Measurements from ENCODE around the gene FECH. TPM values are rescaled to one million over a fixed set of nuclear protein-coding genes. Genes with fewer than 3 reads are reported as not detected.

The FECH gene
- total and polyA plus RNA-seq, 10 of the 15 experiments (the other 5 are each of a cell fraction or from before 2014, with no cell fraction given): 9.9 to 50.0 (median 30.1) TPM

Other genes with a start within 250 kb of the FECH start
- under 0.01 TPM in 1 of 2 replicates, not detected in the other for gene ST8SIA3, start 234.1 kb downstream of the FECH start, total RNA-seq (2014; rRNA removed)
- gene ST8SIA3, start 234.1 kb downstream of the FECH start, total RNA-seq (2014; rRNA removed; fragmentation: Illumina TruSeq; extraction: Trizol): not detected in 2 replicates
- not detected in 2 replicates for gene ST8SIA3, start 234.1 kb downstream of the FECH start, total RNA-seq (2021)
- gene ST8SIA3, start 234.1 kb downstream of the FECH start, polyA plus RNA-seq (2011; rRNA removed): not detected in 2 replicates
- gene ST8SIA3, start 234.1 kb downstream of the FECH start, polyA plus RNA-seq (2014; fragmentation: Illumina TruSeq; extraction: Trizol): not detected in 2 replicates
- not detected for gene ST8SIA3, start 234.1 kb downstream of the FECH start, polyA plus RNA-seq (2014; fragmentation: Nextera tagmentation; extraction: Ambion mirVana)
- not detected in 2 replicates for gene ST8SIA3, start 234.1 kb downstream of the FECH start, polyA plus RNA-seq (2014; rRNA removed)
- gene ST8SIA3, start 234.1 kb downstream of the FECH start, polyA plus RNA-seq (2016; fragmentation: Nextera tagmentation; extraction: Ambion mirVana): not detected
- not detected in 2 replicates for gene ONECUT2, start 151.3 kb downstream of the FECH start, total RNA-seq (2014; rRNA removed)
- not detected in 2 replicates for gene ONECUT2, start 151.3 kb downstream of the FECH start, total RNA-seq (2014; rRNA removed; fragmentation: Illumina TruSeq; extraction: Trizol)
- gene ONECUT2, start 151.3 kb downstream of the FECH start, total RNA-seq (2021): 0.03 TPM in 2 replicates
- gene ONECUT2, start 151.3 kb downstream of the FECH start, polyA plus RNA-seq (2011; rRNA removed): not detected in 2 replicates
- not detected in 2 replicates for gene ONECUT2, start 151.3 kb downstream of the FECH start, polyA plus RNA-seq (2014; fragmentation: Illumina TruSeq; extraction: Trizol)
- gene ONECUT2, start 151.3 kb downstream of the FECH start, polyA plus RNA-seq (2014; fragmentation: Nextera tagmentation; extraction: Ambion mirVana): not detected
- gene ONECUT2, start 151.3 kb downstream of the FECH start, polyA plus RNA-seq (2014; rRNA removed): not detected in 2 replicates
- gene ONECUT2, start 151.3 kb downstream of the FECH start, polyA plus RNA-seq (2016; fragmentation: Nextera tagmentation; extraction: Ambion mirVana): under 1 TPM in 1 of 2 experiments, not detected in 1; 0.01 TPM
- 66.5 and 77.5 TPM in 2 replicates for gene NARS1, start 35.1 kb upstream of the FECH start, total RNA-seq (2014; rRNA removed)
- gene NARS1, start 35.1 kb upstream of the FECH start, total RNA-seq (2014; rRNA removed; fragmentation: Illumina TruSeq; extraction: Trizol): 137 and 145 TPM in 2 replicates
- gene NARS1, start 35.1 kb upstream of the FECH start, total RNA-seq (2021): 58.0 and 61.0 TPM in 2 replicates
- gene NARS1, start 35.1 kb upstream of the FECH start, polyA plus RNA-seq (2011; rRNA removed): 152 and 175 TPM in 2 replicates
- gene NARS1, start 35.1 kb upstream of the FECH start, polyA plus RNA-seq (2014; fragmentation: Illumina TruSeq; extraction: Trizol): 142 and 198 TPM in 2 replicates
- gene NARS1, start 35.1 kb upstream of the FECH start, polyA plus RNA-seq (2014; fragmentation: Nextera tagmentation; extraction: Ambion mirVana): 10 to 100 TPM; 56.0 to 73.5 TPM
- gene NARS1, start 35.1 kb upstream of the FECH start, polyA plus RNA-seq (2014; rRNA removed): 61.1 and 72.9 TPM in 2 replicates
- gene NARS1, start 35.1 kb upstream of the FECH start, polyA plus RNA-seq (2016; fragmentation: Nextera tagmentation; extraction: Ambion mirVana): 100 to 1,000 TPM in 1 of 2 experiments, 10 to 100 TPM in 1; 94.4 to 104 TPM
- under 0.01 and 0.06 TPM in 2 replicates for gene ATP8B1, start 216.6 kb upstream of the FECH start, total RNA-seq (2014; rRNA removed)
- gene ATP8B1, start 216.6 kb upstream of the FECH start, total RNA-seq (2014; rRNA removed; fragmentation: Illumina TruSeq; extraction: Trizol): 0.09 and 0.18 TPM in 2 replicates
- 0.16 and 0.23 TPM in 2 replicates for gene ATP8B1, start 216.6 kb upstream of the FECH start, total RNA-seq (2021)
- gene ATP8B1, start 216.6 kb upstream of the FECH start, polyA plus RNA-seq (2011; rRNA removed): 0.37 and 0.78 TPM in 2 replicates
- gene ATP8B1, start 216.6 kb upstream of the FECH start, polyA plus RNA-seq (2014; fragmentation: Illumina TruSeq; extraction: Trizol): 0.08 and 0.21 TPM in 2 replicates
- gene ATP8B1, start 216.6 kb upstream of the FECH start, polyA plus RNA-seq (2014; fragmentation: Nextera tagmentation; extraction: Ambion mirVana): under 1 TPM; 0.03 to 0.05 TPM
- gene ATP8B1, start 216.6 kb upstream of the FECH start, polyA plus RNA-seq (2014; rRNA removed): 0.04 and 0.12 TPM in 2 replicates
- under 1 TPM; 0.10 to 0.36 TPM for gene ATP8B1, start 216.6 kb upstream of the FECH start, polyA plus RNA-seq (2016; fragmentation: Nextera tagmentation; extraction: Ambion mirVana)

Measured in GM12878 (cell line).